ENCODE data around the gene QKI. TPM values are rescaled to one million over a fixed set of nuclear protein-coding genes. Genes with fewer than 3 reads are reported as not detected.

The QKI gene
- total and polyA plus RNA-seq, 2 of the 8 experiments (the other 6 are each of a cell fraction or from before 2014, with no cell fraction given), result 181 to 183 TPM

DNA sequence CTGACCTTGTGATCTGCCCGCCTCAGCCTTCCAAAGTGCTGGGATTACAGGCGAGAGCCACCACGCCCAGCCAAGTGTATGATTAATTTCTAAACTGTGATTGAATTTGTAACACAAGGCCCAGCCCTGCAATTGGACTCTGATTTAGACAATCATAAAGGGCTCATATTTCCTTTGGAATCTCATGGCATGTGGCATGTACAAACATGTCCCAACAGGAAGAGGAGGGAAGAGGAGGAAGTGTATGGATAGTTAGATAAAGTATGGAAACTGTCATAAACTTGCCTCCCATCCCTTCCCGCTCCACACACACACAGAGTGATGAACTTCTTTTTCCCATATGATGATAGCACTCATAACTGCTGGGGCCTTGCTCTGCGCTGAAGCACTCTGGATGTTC lies 27.2 kb upstream of the QKI start (continued):
- TF ChIP-seq, protein P1, sequence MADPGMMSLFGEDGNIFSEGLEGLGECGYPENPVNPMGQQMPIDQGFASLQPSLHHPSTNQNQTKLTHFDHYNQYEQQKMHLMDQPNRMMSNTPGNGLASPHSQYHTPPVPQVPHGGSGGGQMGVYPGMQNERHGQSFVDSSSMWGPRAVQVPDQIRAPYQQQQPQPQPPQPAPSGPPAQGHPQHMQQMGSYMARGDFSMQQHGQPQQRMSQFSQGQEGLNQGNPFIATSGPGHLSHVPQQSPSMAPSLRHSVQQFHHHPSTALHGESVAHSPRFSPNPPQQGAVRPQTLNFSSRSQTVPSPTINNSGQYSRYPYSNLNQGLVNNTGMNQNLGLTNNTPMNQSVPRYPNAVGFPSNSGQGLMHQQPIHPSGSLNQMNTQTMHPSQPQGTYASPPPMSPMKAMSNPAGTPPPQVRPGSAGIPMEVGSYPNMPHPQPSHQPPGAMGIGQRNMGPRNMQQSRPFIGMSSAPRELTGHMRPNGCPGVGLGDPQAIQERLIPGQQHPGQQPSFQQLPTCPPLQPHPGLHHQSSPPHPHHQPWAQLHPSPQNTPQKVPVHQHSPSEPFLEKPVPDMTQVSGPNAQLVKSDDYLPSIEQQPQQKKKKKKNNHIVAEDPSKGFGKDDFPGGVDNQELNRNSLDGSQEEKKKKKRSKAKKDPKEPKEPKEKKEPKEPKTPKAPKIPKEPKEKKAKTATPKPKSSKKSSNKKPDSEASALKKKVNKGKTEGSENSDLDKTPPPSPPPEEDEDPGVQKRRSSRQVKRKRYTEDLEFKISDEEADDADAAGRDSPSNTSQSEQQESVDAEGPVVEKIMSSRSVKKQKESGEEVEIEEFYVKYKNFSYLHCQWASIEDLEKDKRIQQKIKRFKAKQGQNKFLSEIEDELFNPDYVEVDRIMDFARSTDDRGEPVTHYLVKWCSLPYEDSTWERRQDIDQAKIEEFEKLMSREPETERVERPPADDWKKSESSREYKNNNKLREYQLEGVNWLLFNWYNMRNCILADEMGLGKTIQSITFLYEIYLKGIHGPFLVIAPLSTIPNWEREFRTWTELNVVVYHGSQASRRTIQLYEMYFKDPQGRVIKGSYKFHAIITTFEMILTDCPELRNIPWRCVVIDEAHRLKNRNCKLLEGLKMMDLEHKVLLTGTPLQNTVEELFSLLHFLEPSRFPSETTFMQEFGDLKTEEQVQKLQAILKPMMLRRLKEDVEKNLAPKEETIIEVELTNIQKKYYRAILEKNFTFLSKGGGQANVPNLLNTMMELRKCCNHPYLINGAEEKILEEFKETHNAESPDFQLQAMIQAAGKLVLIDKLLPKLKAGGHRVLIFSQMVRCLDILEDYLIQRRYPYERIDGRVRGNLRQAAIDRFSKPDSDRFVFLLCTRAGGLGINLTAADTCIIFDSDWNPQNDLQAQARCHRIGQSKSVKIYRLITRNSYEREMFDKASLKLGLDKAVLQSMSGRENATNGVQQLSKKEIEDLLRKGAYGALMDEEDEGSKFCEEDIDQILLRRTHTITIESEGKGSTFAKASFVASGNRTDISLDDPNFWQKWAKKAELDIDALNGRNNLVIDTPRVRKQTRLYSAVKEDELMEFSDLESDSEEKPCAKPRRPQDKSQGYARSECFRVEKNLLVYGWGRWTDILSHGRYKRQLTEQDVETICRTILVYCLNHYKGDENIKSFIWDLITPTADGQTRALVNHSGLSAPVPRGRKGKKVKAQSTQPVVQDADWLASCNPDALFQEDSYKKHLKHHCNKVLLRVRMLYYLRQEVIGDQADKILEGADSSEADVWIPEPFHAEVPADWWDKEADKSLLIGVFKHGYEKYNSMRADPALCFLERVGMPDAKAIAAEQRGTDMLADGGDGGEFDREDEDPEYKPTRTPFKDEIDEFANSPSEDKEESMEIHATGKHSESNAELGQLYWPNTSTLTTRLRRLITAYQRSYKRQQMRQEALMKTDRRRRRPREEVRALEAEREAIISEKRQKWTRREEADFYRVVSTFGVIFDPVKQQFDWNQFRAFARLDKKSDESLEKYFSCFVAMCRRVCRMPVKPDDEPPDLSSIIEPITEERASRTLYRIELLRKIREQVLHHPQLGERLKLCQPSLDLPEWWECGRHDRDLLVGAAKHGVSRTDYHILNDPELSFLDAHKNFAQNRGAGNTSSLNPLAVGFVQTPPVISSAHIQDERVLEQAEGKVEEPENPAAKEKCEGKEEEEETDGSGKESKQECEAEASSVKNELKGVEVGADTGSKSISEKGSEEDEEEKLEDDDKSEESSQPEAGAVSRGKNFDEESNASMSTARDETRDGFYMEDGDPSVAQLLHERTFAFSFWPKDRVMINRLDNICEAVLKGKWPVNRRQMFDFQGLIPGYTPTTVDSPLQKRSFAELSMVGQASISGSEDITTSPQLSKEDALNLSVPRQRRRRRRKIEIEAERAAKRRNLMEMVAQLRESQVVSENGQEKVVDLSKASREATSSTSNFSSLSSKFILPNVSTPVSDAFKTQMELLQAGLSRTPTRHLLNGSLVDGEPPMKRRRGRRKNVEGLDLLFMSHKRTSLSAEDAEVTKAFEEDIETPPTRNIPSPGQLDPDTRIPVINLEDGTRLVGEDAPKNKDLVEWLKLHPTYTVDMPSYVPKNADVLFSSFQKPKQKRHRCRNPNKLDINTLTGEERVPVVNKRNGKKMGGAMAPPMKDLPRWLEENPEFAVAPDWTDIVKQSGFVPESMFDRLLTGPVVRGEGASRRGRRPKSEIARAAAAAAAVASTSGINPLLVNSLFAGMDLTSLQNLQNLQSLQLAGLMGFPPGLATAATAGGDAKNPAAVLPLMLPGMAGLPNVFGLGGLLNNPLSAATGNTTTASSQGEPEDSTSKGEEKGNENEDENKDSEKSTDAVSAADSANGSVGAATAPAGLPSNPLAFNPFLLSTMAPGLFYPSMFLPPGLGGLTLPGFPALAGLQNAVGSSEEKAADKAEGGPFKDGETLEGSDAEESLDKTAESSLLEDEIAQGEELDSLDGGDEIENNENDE (IDR thresholded peaks at IDR 0.05; ENCODE audit: insufficient replicate concordance, low read length), result no peak
- TF ChIP-seq ASH2L (IDR thresholded peaks at IDR 0.05; ENCODE audit: low read length) (no peak), CBX5 (IDR thresholded peaks at IDR 0.05; ENCODE audit: low read depth, low read length) (no peak), BACH1 (IDR thresholded peaks at IDR 0.05; ENCODE audit: low read length) (no peak)
- TF ChIP-seq, protein P2, sequence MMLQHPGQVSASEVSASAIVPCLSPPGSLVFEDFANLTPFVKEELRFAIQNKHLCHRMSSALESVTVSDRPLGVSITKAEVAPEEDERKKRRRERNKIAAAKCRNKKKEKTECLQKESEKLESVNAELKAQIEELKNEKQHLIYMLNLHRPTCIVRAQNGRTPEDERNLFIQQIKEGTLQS (IDR thresholded peaks at IDR 0.05; ENCODE audit: insufficient read depth, low read depth, low read length), result no peak
